Cardiac muscle cell (in vitro differentiated cells and primary cell): ENCODE results near the gene RARA. TPM values are rescaled to one million over a fixed set of nuclear protein-coding genes. Genes with fewer than 3 reads are reported as not detected.

ENCODE experiments used
- DNase-seq, 2 donors: peaks; one replicate each; pipeline versions ENCODE4 v3.0.0 to v3.0.0-alpha.2; 2010 to 2017; ENCODE audit warnings: low read depth in 1 of 2, low spot score in 1 of 2
- H3K27ac ChIP-seq: fragments of 200-600 bp; sonication (generic); 2 replicates; pipeline ENCODE4 v1.5.1; 2016
- H3K27me3 ChIP-seq: fragments of 200-600 bp; sonication (generic); 2 replicates; pipeline ENCODE4 v1.6.0; 2016; ENCODE audit warnings: control low read depth
- H3K36me3 ChIP-seq: fragments of 200-600 bp; sonication (generic); 2 replicates; pipeline ENCODE4 v1.5.1; 2016; ENCODE audit warnings: control low read depth
- H3K4me1 ChIP-seq: fragments of 200-600 bp; sonication (generic); 2 replicates; pipeline ENCODE4 v1.8.1; 2017; ENCODE audit warnings: low read depth, mild to moderate bottlenecking, mixed run types
- H3K4me3 ChIP-seq: fragments of 200-600 bp; sonication (generic); 2 replicates; pipeline ENCODE4 v1.5.1; 2016; ENCODE audit warnings: mild to moderate bottlenecking
- H3K9me3 ChIP-seq: fragments of 200-600 bp; sonication (generic); 2 replicates; pipeline ENCODE4 v1.5.1; 2017; ENCODE audit warnings: low read depth, mild to moderate bottlenecking, control low read depth
- polyA plus RNA-seq: library from polyadenylated mRNA; unstranded; fragments of >200 nt; fragmentation: Nextera tagmentation; extraction: Ambion mirVana; gene quantifications from 2 replicates; pipeline ENCODE4 v1.2.1, GENCODE V29; 2016
- total RNA-seq: library from RNA; depleted of rRNA; stranded (reverse); fragments of >200 nt; gene quantifications from 2 replicates; pipeline ENCODE4 v1.2.3, GENCODE V29; 2016
- TF ChIP-seq, protein P1 (sequence below): IDR thresholded peaks from 2 replicates; pipeline ENCODE4 v1.5.1; 2012; ENCODE audit warnings: low read depth, mild to moderate bottlenecking, low read length

The RARA gene
- total and polyA plus RNA-seq, 2 experiments from 2014 or later = 33.2 to 61.3 TPM

DNA sequence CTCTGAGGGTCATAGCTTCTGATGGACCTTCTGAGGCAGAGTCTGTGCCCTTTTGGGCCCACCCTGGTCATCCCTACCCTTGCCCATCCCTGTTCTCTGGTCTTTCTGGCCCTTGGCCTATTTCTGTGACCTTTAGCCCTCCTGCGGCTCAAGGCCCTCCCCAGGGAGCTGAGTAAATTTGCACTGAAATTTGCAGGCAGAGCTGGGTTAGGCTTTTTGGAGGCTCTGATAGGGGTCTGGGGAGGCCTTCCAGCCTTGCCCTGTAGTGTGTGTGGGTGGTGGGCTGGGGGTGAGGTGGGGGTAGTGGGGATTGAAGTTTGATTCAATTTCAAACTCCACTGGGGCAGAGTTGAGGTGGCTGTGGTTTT is 17.8 kb downstream of the RARA start:
- Histone ChIP-seq H3K4me1 (peaks cover 50% of the 10 kb centered on the region), H3K36me3 (peaks cover 4% of the 10 kb centered on the region), H3K4me3 (no peak overlapping the region), H3K27me3 (no peaks in the 10 kb centered on the region), H3K9me3 (no peaks in the 10 kb centered on the region), H3K27ac (no peak overlapping the region)
- TF ChIP-seq, protein P1, sequence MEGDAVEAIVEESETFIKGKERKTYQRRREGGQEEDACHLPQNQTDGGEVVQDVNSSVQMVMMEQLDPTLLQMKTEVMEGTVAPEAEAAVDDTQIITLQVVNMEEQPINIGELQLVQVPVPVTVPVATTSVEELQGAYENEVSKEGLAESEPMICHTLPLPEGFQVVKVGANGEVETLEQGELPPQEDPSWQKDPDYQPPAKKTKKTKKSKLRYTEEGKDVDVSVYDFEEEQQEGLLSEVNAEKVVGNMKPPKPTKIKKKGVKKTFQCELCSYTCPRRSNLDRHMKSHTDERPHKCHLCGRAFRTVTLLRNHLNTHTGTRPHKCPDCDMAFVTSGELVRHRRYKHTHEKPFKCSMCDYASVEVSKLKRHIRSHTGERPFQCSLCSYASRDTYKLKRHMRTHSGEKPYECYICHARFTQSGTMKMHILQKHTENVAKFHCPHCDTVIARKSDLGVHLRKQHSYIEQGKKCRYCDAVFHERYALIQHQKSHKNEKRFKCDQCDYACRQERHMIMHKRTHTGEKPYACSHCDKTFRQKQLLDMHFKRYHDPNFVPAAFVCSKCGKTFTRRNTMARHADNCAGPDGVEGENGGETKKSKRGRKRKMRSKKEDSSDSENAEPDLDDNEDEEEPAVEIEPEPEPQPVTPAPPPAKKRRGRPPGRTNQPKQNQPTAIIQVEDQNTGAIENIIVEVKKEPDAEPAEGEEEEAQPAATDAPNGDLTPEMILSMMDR = no peak
- peak in 1 of 2 donors; percentile 58 for DNase-seq

DNA sequence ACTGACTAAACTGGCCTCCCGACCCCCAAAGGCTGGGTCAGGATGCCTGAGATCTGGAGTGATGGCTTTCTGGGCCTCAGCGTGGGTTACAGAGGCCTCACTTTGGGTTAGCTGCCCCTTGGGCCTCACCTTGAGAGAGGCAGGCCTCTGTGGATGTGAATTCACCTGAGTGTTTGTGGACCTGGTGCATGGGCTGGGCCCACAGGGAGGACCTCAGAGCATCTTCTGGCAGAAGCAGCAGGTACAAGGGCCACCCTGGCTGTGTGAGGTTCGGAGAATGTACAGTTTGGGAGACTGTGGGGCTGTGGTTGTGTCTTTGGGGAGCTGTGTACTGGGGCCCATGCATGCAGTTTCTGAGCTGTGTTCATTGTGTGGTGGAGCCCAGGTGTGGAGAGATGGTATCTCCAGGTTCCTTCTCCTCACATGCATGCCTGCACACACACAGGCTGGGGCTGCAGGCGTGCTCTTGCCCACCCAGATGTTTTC is 18.3 kb downstream of the RARA start:
- Histone ChIP-seq H3K9me3 (no peaks in the 10 kb centered on the region), H3K36me3 (peaks cover 4% of the 10 kb centered on the region), H3K4me3 (no peak overlapping the region), H3K27me3 (no peaks in the 10 kb centered on the region), H3K4me1 (peaks cover 50% of the 10 kb centered on the region), H3K27ac (no peak overlapping the region)
- TF ChIP-seq, protein P1 = no peak
- no peak for DNase-seq

DNA sequence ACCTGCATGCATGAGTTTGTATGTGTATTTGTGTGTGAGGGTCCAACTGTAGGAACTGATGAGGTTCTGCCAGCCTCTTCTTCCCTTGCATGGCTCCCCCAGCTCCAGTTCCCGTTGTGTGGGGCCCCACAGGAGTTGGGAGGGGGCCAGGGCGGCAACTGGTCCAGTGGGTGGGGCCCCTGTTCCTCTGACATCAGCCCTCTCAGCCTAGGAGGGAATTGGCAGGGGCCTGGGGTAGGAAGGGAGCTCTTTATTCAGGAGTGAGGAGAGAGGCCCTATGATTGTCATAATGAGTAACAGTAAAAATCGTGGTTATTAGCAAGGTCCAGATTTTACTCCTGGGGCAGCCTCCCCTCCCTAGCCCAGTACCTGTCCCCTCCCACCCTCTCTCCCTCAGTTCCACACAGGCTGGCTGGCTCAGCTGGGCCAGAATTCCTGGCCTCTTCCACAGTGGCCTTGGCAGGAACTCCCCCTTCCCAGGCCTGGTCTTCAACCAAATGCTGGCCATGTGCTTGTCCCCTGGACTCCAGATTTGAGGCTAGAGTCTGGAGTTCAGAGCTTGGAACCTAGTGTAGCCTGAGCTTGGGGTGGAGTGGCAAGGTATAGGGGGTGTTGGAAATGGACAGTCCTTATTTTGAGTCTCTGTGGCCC is 18.9 kb downstream of the RARA start:
- Histone ChIP-seq H3K4me1 (peaks cover 44% of the 10 kb centered on the region), H3K9me3 (no peaks in the 10 kb centered on the region), H3K36me3 (peaks cover 4% of the 10 kb centered on the region), H3K27ac (no peak overlapping the region), H3K4me3 (no peak overlapping the region), H3K27me3 (no peaks in the 10 kb centered on the region)
- no peak for DNase-seq
- TF ChIP-seq, protein P1 = no peak

DNA sequence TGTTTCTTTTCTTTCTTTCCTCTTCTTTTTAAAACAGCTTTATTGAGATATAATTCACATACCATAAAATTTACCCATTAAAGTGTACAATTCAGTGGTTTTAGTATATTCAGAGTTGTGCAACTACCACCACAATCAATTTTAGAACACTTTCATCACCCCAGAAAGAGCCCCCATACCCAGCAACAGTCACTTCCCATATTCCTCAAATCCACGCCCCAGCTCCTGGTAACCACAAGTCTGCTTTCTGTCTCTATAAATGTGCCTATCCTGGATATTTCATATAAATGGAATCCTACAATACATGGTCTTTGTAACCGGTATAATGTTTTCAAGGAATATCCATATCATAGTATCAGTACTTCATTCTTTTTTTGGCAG is 19.4 kb downstream of the RARA start:
- Histone ChIP-seq H3K36me3 (peaks cover 4% of the 10 kb centered on the region), H3K4me3 (no peak overlapping the region), H3K4me1 (peaks cover 40% of the 10 kb centered on the region), H3K27ac (no peak overlapping the region), H3K27me3 (no peaks in the 10 kb centered on the region), H3K9me3 (no peaks in the 10 kb centered on the region)
- TF ChIP-seq, protein P1 = no peak
- DNase-seq = no peak

DNA sequence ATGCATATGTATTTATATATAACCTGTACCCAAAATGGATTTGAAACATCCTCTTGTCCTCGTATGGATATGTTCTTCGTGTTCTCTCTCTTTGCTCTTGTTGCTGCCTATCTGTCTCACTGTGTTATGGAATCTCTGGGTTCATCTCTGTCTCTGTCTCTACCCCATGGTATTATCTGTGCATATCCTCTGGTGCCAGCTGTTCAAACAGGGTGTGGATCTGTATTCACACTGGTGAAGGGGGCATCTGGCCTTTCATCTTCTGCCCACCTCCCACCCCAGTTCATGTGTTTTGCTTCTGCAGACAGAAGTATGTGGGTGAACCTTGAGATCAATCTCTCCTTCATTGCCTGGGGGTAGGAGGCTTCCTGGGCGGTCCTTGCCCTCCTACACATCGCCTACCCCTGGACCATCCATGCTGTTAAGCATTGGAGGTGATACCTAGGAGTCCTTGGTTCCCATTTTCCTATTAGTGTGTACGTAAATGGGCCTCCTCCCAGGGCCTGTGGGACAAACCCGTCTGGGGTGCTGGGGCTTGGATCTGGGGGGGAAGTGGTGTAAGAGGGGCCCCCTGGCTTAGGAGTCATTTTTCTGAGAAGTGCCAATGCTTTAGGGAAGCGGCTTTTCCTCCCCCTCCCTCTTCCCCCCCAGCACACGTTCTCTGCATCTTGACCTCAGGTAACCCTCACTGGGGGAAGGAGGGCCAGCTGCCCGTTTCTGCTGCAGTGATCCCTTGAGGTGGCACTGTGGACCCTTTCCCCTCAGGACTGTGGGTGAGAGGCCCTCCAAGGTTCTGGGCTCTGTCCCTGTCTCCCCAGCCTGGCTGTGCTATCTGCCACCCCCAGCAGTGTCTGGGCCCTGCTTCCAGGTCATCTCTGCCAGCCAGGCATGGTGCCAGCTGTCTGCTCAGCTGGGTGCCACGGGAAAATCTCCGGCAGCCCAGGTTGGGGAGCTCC is 21.1 kb downstream of the RARA start:
- Histone ChIP-seq H3K27me3 (no peaks in the 10 kb centered on the region), H3K9me3 (no peaks in the 10 kb centered on the region), H3K4me3 (no peak overlapping the region), H3K27ac (peak overlapping the region; percentile 75), H3K36me3 (peaks cover 4% of the 10 kb centered on the region), H3K4me1 (peaks cover 39% of the 10 kb centered on the region)
- DNase-seq = no peak
- TF ChIP-seq, protein P1 = no peak
